ENCODE results near the gene RIN2. TPM values are rescaled to one million over a fixed set of nuclear protein-coding genes. Genes with fewer than 3 reads are reported as not detected.

The RIN2 gene
- total RNA-seq, 4 donors from 2014 or later, result 17.9 to 30.9 (median 22.6) TPM

DNA sequence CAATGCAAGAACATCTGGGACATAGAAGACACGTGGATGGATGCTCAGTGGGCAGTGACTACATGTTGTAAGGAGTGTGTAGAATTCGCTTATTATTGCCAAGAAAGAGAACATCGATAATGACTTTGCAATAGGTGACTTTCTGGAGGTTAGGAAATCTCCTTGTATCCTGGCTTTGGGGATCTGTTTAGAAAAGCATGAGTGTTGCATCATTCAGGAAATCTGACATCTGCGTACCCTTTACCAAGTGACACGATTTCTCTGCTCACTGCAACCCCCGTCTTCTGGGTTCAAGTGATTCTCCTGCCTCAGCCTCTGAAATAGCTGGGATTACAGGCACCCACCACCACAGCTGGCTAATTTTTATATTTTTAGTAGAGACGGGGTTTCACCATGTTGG lies 23.2 kb downstream of the RIN2 start:
- ATAC-seq (no peak), DNase-seq (no peak)
- no peaks in the 10 kb centered on the region for H3K9me3 ChIP-seq
- TF ChIP-seq POLR2A (IDR thresholded peaks at IDR 0.05), result no peak
- TF ChIP-seq, protein P1, sequence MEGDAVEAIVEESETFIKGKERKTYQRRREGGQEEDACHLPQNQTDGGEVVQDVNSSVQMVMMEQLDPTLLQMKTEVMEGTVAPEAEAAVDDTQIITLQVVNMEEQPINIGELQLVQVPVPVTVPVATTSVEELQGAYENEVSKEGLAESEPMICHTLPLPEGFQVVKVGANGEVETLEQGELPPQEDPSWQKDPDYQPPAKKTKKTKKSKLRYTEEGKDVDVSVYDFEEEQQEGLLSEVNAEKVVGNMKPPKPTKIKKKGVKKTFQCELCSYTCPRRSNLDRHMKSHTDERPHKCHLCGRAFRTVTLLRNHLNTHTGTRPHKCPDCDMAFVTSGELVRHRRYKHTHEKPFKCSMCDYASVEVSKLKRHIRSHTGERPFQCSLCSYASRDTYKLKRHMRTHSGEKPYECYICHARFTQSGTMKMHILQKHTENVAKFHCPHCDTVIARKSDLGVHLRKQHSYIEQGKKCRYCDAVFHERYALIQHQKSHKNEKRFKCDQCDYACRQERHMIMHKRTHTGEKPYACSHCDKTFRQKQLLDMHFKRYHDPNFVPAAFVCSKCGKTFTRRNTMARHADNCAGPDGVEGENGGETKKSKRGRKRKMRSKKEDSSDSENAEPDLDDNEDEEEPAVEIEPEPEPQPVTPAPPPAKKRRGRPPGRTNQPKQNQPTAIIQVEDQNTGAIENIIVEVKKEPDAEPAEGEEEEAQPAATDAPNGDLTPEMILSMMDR (IDR thresholded peaks at IDR 0.05 in 4 of 5, conservative IDR thresholded peaks at IDR 0.05 in 1 of 5), result no peak
- in situ Hi-C loops (cut with MboI; ENCODE audit: low sequenced_read_pairs in 4 of 4) (loop anchor here (5.0 to 25.0 kb wide), 5 partner anchors 94 to 216 kb away; no protein-coding TSS in a partner anchor), intact Hi-C loops (cut with DNase I; ENCODE audit: low total_unique reads) (no loop called here)
- H3K4me3 ChIP-seq, result no peak overlapping the region
- H3K4me1 ChIP-seq, result peaks cover 48 to 74% of the 10 kb centered on the region in 2 donors
- no peaks in the 10 kb centered on the region for H3K27me3 ChIP-seq
- no peaks in the 10 kb centered on the region for H3K36me3 ChIP-seq
- H3K27ac ChIP-seq, result no peak overlapping the region

DNA sequence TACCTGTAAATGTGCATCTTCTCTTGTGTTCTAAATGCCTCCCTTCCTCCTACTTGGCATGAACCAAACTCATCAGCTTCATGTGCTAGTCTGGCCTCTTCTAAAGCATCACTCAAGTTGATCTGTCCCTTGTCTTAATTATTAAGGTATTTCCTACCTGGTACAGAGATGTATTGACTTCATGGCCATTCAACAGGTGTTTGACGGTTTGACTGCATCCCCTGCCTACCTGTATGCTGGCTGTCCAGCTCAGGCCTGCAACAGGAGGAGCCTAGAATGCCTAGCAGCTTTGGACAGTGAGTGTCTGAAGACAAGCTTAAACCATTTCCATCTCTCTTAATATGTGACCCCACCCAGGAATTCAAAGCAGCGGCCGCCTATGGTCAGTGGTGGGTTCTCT lies 24.6 kb downstream of the RIN2 start:
- Histone ChIP-seq H3K4me1 (peaks cover 44 to 69% of the 10 kb centered on the region in 2 donors), H3K27ac (no peak overlapping the region), H3K9me3 (no peaks in the 10 kb centered on the region), H3K27me3 (no peaks in the 10 kb centered on the region), H3K36me3 (no peaks in the 10 kb centered on the region), H3K4me3 (no peak overlapping the region)
- no peak for ATAC-seq
- intact Hi-C loops (cut with DNase I; ENCODE audit: low total_unique reads), result no loop called here
- in situ Hi-C loops (cut with MboI; ENCODE audit: low sequenced_read_pairs in 4 of 4), result loop anchor here (5.0 to 25.0 kb wide), 5 partner anchors 95 to 215 kb away; no protein-coding TSS in a partner anchor
- TF ChIP-seq, protein P1 (IDR thresholded peaks at IDR 0.05 in 4 of 5, conservative IDR thresholded peaks at IDR 0.05 in 1 of 5), result no peak
- no peak for TF ChIP-seq POLR2A (IDR thresholded peaks at IDR 0.05)
- DNase-seq, result no peak

DNA sequence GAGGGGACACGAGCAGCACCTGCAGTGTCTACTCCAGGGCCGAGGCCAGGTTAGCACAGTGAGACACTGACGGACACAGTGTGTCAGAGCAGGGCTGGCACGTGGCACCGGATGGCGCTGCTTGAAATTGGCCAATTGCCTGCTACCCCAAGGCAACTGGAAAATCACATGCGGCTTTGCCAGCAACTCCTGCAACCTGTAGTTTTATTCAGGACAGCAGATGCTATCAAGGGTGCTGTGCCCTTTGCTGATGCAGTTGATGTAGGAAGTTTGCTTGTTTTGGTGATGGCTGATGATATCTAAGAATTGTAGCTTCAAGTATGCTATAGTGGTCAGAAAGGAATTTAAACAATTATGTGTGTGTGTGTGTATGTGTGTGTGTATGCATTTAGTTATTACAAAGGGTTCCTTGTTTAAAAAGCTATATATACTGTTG lies 25.9 kb downstream of the RIN2 start:
- ATAC-seq, result no peak
- Histone ChIP-seq H3K27ac (peak overlapping the region in 3 of 4 donors; percentile 59 to 71 (median 65)), H3K27me3 (no peaks in the 10 kb centered on the region), H3K9me3 (no peaks in the 10 kb centered on the region), H3K4me3 (no peak overlapping the region), H3K4me1 (peaks cover 32 to 56% of the 10 kb centered on the region in 2 donors), H3K36me3 (no peaks in the 10 kb centered on the region)
- in situ Hi-C loops (cut with MboI; ENCODE audit: low sequenced_read_pairs in 4 of 4) (loop anchor here (5.0 to 25.0 kb wide), 5 partner anchors 97 to 213 kb away; no protein-coding TSS in a partner anchor), intact Hi-C loops (cut with DNase I; ENCODE audit: low total_unique reads) (no loop called here)
- no peak for TF ChIP-seq POLR2A (IDR thresholded peaks at IDR 0.05)
- TF ChIP-seq, protein P1 (IDR thresholded peaks at IDR 0.05 in 4 of 5, conservative IDR thresholded peaks at IDR 0.05 in 1 of 5), result no peak
- no peak for DNase-seq

DNA sequence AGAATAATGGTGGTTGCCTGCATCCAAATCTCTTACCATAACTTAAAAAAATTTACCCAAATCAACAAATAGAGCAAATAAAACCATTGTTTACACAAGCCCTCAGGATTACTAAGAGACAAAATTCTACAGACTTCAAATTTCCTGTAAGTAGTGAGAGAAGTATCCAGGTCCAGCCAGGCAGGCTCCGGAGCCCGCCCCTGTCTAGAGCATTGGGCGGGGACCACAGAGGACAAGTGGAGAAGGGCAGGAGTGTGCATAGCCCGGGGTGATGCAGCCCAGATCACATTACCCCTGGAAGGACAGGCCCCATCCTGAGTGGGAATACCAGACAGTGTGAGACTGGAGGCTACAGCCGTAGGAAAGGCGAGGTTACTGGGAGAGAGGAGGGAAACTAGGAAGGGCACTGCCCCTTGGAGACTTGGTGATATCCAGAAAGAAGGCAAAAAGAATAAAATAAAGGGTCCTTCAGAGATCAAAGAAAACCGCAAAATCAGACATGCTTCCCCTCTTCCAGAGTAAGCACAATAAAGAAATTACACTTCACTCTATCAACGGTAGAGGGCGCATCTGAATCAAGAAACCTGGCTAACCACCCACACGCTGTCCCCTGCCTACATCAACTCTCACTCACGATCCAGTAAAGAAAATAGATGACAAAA lies 26.6 kb downstream of the RIN2 start:
- intact Hi-C loops (cut with DNase I; ENCODE audit: low total_unique reads), result loop anchor here (1.0 to 5.0 kb wide), 3 partner anchors 138 to 212 kb away; no protein-coding TSS in a partner anchor
- H3K9me3 ChIP-seq, result no peaks in the 10 kb centered on the region
- H3K36me3 ChIP-seq, result no peaks in the 10 kb centered on the region
- no peak for TF ChIP-seq POLR2A (IDR thresholded peaks at IDR 0.05)
- TF ChIP-seq, protein P1 (IDR thresholded peaks at IDR 0.05 in 4 of 5, conservative IDR thresholded peaks at IDR 0.05 in 1 of 5), result peak; percentile 76 to 84 (median 80)
- no peaks in the 10 kb centered on the region for H3K27me3 ChIP-seq
- H3K27ac ChIP-seq, result peak overlapping the region; percentile 34 to 71 (median 62)
- H3K4me3 ChIP-seq, result no peak overlapping the region
- ATAC-seq (peak; percentile 84 to 87), DNase-seq (peak; percentile 41 to 64)
- in situ Hi-C loops (cut with MboI; ENCODE audit: low sequenced_read_pairs in 4 of 4), result loop anchor here (5.0 to 25.0 kb wide), 5 partner anchors 97 to 213 kb away; no protein-coding TSS in a partner anchor
- peaks cover 32 to 51% of the 10 kb centered on the region in 2 donors for H3K4me1 ChIP-seq

Measured in gastrocnemius medialis (tissue), 4 donors.